GM23338 (cell line): ENCODE data around the gene OBSL1. TPM values are rescaled to one million over a fixed set of nuclear protein-coding genes. Genes with fewer than 3 reads are reported as not detected.
A peak's percentile ranks its signal among the peaks of the same experiment; 100 is the strongest.

ENCODE experiments used
- ATAC-seq: fragments of 200-7000 bp; cut with Tn5 transposase; 3 replicates; pipeline ENCODE4 v1.9.1; 2020
- DNase-seq: peaks from one replicate; pipeline ENCODE4 v3.0.0-alpha.2; 2015; ENCODE audit warnings: low spot score
- H2AFZ ChIP-seq: fragments of 200-600 bp; sonication (generic); 2 replicates; pipeline ENCODE4 v1.8.0; 2016; ENCODE audit warnings: antibody characterized with exemption, mild to moderate bottlenecking, moderate library complexity
- H3F3A ChIP-seq: fragments of 200-600 bp; sonication (generic); replicated peaks from 2 replicates; pipeline ENCODE4 v1.8.0; 2017; ENCODE audit warnings: antibody characterized with exemption, mixed run types, low read depth
- H3K27ac ChIP-seq: fragments of 200-600 bp; sonication (generic); 2 replicates; pipeline ENCODE4 v1.6.1; 2016; ENCODE audit warnings: low read depth
- H3K27me3 ChIP-seq: fragments of 200-600 bp; sonication (generic); 2 replicates; pipeline ENCODE4 v1.8.0; 2016; ENCODE audit warnings: mild to moderate bottlenecking, mixed run types, moderate library complexity; ENCODE audit not compliant: insufficient read depth
- H3K36me3 ChIP-seq: fragments of 200-600 bp; sonication (generic); 2 replicates; pipeline ENCODE4 v1.8.0; 2016; ENCODE audit warnings: mild to moderate bottlenecking; ENCODE audit not compliant: insufficient read depth
- H3K4me1 ChIP-seq: fragments of 200-600 bp; sonication (generic); 2 replicates; pipeline ENCODE4 v1.8.0; 2016; ENCODE audit warnings: mild to moderate bottlenecking, moderate library complexity; ENCODE audit not compliant: insufficient read depth
- H3K4me2 ChIP-seq: fragments of 200-600 bp; sonication (generic); 2 replicates; pipeline ENCODE4 v1.7.1; 2017; ENCODE audit warnings: mixed run types
- H3K4me3 ChIP-seq: fragments of 200-600 bp; sonication (generic); 2 replicates; pipeline ENCODE4 v1.6.1; 2016; ENCODE audit warnings: mixed run types
- H3K79me2 ChIP-seq: fragments of 200-600 bp; sonication (generic); replicated peaks from 2 replicates; pipeline ENCODE4 v1.8.0; 2017; ENCODE audit warnings: mild to moderate bottlenecking; ENCODE audit not compliant: insufficient read depth
- H3K9me2 ChIP-seq: fragments of 200-600 bp; sonication (generic); 2 replicates; pipeline ENCODE4 v1.8.0; 2017; ENCODE audit not compliant: insufficient read depth
- H4K20me1 ChIP-seq: fragments of 200-600 bp; sonication (generic); replicated peaks from 2 replicates; pipeline ENCODE4 v1.8.0; 2017; ENCODE audit warnings: mild to moderate bottlenecking; ENCODE audit not compliant: insufficient read depth
- H3K27ac Mint-ChIP-seq: 2 replicates; pipeline ENCODE4 v1.8.0; 2020; ENCODE audit warnings: inconsistent platforms, mild to moderate bottlenecking, moderate library complexity, mixed read lengths
- H3K27me3 Mint-ChIP-seq: 3 replicates; pipeline ENCODE4 v1.8.0; 2022; ENCODE audit warnings: low read depth, mild to moderate bottlenecking, moderate library complexity, mixed read lengths, inconsistent platforms; ENCODE audit not compliant: insufficient read depth, poor library complexity
- H3K36me3 Mint-ChIP-seq: 3 replicates; pipeline ENCODE4 v1.8.0; 2021; ENCODE audit warnings: low read depth, mild to moderate bottlenecking, inconsistent platforms, moderate library complexity, mixed read lengths
- H3K4me1 Mint-ChIP-seq: 3 replicates; pipeline ENCODE4 v1.8.0; 2020; ENCODE audit warnings: mild to moderate bottlenecking, inconsistent platforms, mixed read lengths
- H3K4me3 Mint-ChIP-seq: 3 replicates; pipeline ENCODE4 v1.8.0; 2021; ENCODE audit warnings: moderate library complexity, mild to moderate bottlenecking, inconsistent platforms, mixed read lengths
- H3K9me3 Mint-ChIP-seq: 3 replicates; pipeline ENCODE4 v1.8.0; 2020; ENCODE audit warnings: moderate library complexity, mild to moderate bottlenecking, inconsistent platforms, mixed read lengths
- CREB1 ChIP-seq: fragments of 250-450 bp; sonication (Bioruptor Pico); IDR thresholded peaks from 2 replicates; pipeline ENCODE4 v1.5.0; 2020; ENCODE audit warnings: low read depth, mild to moderate bottlenecking, moderate library complexity
- JUNB ChIP-seq: IDR thresholded peaks from one replicate; pipeline ENCODE4 v1.6.1; 2016; ENCODE audit warnings: antibody characterized with exemption; ENCODE audit not compliant: unreplicated experiment
- NANOG ChIP-seq: IDR thresholded peaks from 2 replicates; pipeline ENCODE4 v1.6.1; 2016; ENCODE audit warnings: antibody characterized with exemption, borderline replicate concordance
- POLR2AphosphoS5 ChIP-seq: IDR thresholded peaks from 2 replicates; pipeline ENCODE4 v1.6.1; 2016; ENCODE audit warnings: antibody characterized with exemption, low read depth
- ZNF462 ChIP-seq: fragments of 250-450 bp; sonication (Bioruptor Pico); IDR thresholded peaks from 2 replicates; pipeline ENCODE4 v1.5.0; 2020; ENCODE audit warnings: mild to moderate bottlenecking, moderate library complexity
- polyA plus RNA-seq: library from polyadenylated mRNA; unstranded; fragments of >200 nt; fragmentation: Nextera tagmentation; extraction: Ambion mirVana; gene quantifications from 2 replicates; pipeline ENCODE4 v1.2.1, GENCODE V29; 2016
- total RNA-seq: library from RNA; depleted of rRNA; stranded (reverse); fragments of >200 nt; shearing (Covaris generic); gene quantifications from 2 replicates; pipeline ENCODE4 v1.2.3, GENCODE V29; 2014

The OBSL1 gene
- total and polyA plus RNA-seq, 2 experiments from 2014 or later = 94.9 to 207 TPM

GRCh38 chr2:219578811-219579613, 7.7 kb upstream of the OBSL1 start (continued):
- no peak for TF ChIP-seq NANOG
- TF ChIP-seq ZNF462 (CRISPR knock-in tag) = no peak

GRCh38 chr2:219576505-219577388, 5.4 kb upstream of the OBSL1 start:
- Mint-ChIP-seq H3K27ac (peak overlapping the region; percentile 30), H3K36me3 (no peaks in the 10 kb centered on the region; the same call in 2 of the 3 replicates), H3K9me3 (no peaks in the 10 kb centered on the region), H3K4me3 (peak overlapping the region; percentile 52), H3K4me1 (peaks cover 47% of the 10 kb centered on the region), H3K27me3 (peaks cover 15% of the 10 kb centered on the region)
- no peak for TF ChIP-seq JUNB
- TF ChIP-seq POLR2AphosphoS5 = peak; percentile 40; the same call in 1 of the 2 replicates
- TF ChIP-seq ZNF462 (CRISPR knock-in tag) = no peak
- TF ChIP-seq CREB1 (CRISPR knock-in tag) = peak; percentile 57; the same call in 1 of the 2 replicates
- H3K27ac ChIP-seq = no peak overlapping the region
- DNase-seq (peak; percentile 84), ATAC-seq (peak; percentile 82)
- 0 out of 2 replicates have a peak, but pooled peaks cover 4% of the 10 kb centered on the region for H3K9me2 ChIP-seq
- H3F3A ChIP-seq = peaks cover 4% of the 10 kb centered on the region; the same call in 1 of the 2 replicates
- peak overlapping the region; percentile 94 for H2AFZ ChIP-seq
- no peaks in the 10 kb centered on the region for H3K36me3 ChIP-seq
- H3K27me3 ChIP-seq = no peaks in the 10 kb centered on the region
- peak overlapping the region; percentile 33; the same call in 1 of the 2 replicates for H3K4me3 ChIP-seq
- H4K20me1 ChIP-seq = no peaks in the 10 kb centered on the region
- H3K4me2 ChIP-seq = peak overlapping the region; percentile 72
- H3K4me1 ChIP-seq = peaks cover 37% of the 10 kb centered on the region
- no peaks in the 10 kb centered on the region for H3K79me2 ChIP-seq
